A549 (cell line): ENCODE measurements around the gene TARDBP. TPM values are rescaled to one million over a fixed set of nuclear protein-coding genes. Genes with fewer than 3 reads are reported as not detected.

Experiments used
- ATAC-seq, 2 experiments: fragments of 200-7000 bp in 1 of 2; fragments of >200 bp in 1 of 2; cut with Nextera tagmentation in 1 of 2; cut with Tn5 transposase in 1 of 2; 3 replicates each; pipeline versions ENCODE4 v1.8.0 to v1.9.1; 2018 to 2020; ENCODE audit warnings: mild to moderate bottlenecking in 1 of 2, moderate library complexity in 1 of 2
- CTCF ChIA-PET: fragments of 300-600 bp; sonication (Branson Sonifier 250); formaldehyde crosslinking; extraction: SDS; loops from one replicate; lab custom pipeline; 2021; ENCODE audit warnings: antibody characterized with exemption, inconsistent platforms; lab: Yijun Ruan, JAX
- POLR2A ChIA-PET: fragments of 350-600 bp; formaldehyde crosslinking; extraction: SDS; loops from one replicate; lab custom pipeline; 2021; ENCODE audit warnings: antibody characterized with exemption, inconsistent platforms; lab: Yijun Ruan, JAX
- DNase-seq, 2 experiments: peaks; one replicate each; pipeline versions ENCODE4 v3.0.0 to v3.0.0-alpha.2; 2011 to 2016; ENCODE audit warnings: low read depth in 1 of 2, low spot score in 1 of 2
- FAIRE-seq: peaks from 2 replicates; lab custom pipeline; 2011; peaks lifted over from hg19 to GRCh38; lab: Jason Lieb, UNC
- H3K27ac ChIP-seq, 2 experiments: fragments of >200 bp; sonication (Bioruptor Twin); formaldehyde crosslinking; 3 replicates each; pipeline ENCODE4 v1.5.1; 2016 to 2017
- H3K4me1 ChIP-seq: fragments of >200 bp; sonication (Bioruptor Twin); formaldehyde crosslinking; 3 replicates; pipeline ENCODE4 v1.6.1; 2016
- H3K4me2 ChIP-seq: fragments of >200 bp; sonication (Bioruptor Twin); formaldehyde crosslinking; 3 replicates; pipeline ENCODE4 v1.6.1; 2016
- H3K4me3 ChIP-seq: fragments of >200 bp; sonication (Bioruptor Twin); formaldehyde crosslinking; 3 replicates; pipeline ENCODE4 v1.5.1; 2016
- H3K9me3 ChIP-seq: fragments of >200 bp; sonication (Bioruptor Twin); formaldehyde crosslinking; 3 replicates; pipeline ENCODE4 v1.6.1; 2016
- CEBPB ChIP-seq, 2 experiments: fragments of >200 bp in 1 of 2; sonication (Bioruptor Twin) in 1 of 2; formaldehyde crosslinking in 1 of 2; IDR thresholded peaks; 2 replicates each; pipeline ENCODE4 v1.6.1; 2012 to 2016
- CHD2 ChIP-seq: fragments of 150-350 bp; IDR thresholded peaks from 2 replicates; pipeline ENCODE4 v1.6.1; 2014; ENCODE audit warnings: low read length; ENCODE audit not compliant: partially characterized antibody
- FOSB ChIP-seq: fragments of 250-450 bp; sonication (Bioruptor Pico); IDR thresholded peaks from 2 replicates; pipeline ENCODE4 v1.5.0; 2020; ENCODE audit warnings: mild to moderate bottlenecking, moderate library complexity
- FOSL2 ChIP-seq, 2 experiments: fragments of 450-650 bp in 1 of 2; fragments of >200 bp in 1 of 2; sonication (Bioruptor Twin) in 1 of 2; formaldehyde crosslinking; IDR thresholded peaks; 2 replicates each; pipeline versions ENCODE4 v1.5.0 to v1.6.1; 2016 to 2020; ENCODE audit warnings: mild to moderate bottlenecking in 1 of 2, moderate library complexity in 1 of 2
- HDAC2 ChIP-seq: fragments of 200-600 bp; sonication (generic); IDR thresholded peaks from 2 replicates; pipeline ENCODE4 v1.6.1; 2016
- HEYL ChIP-seq: fragments of 250-450 bp; sonication (Bioruptor Pico); IDR thresholded peaks from 2 replicates; pipeline ENCODE4 v1.8.0; 2021; ENCODE audit warnings: mild to moderate bottlenecking, moderate library complexity
- HOXB5 ChIP-seq: fragments of 250-450 bp; sonication (Bioruptor Pico); IDR thresholded peaks from 2 replicates; pipeline ENCODE4 v1.5.0; 2020; ENCODE audit warnings: mild to moderate bottlenecking, moderate library complexity
- JUN ChIP-seq, 2 experiments: fragments of >200 bp; sonication (Bioruptor Twin); formaldehyde crosslinking; IDR thresholded peaks; 2 replicates in 1 of 2; 3 replicates in 1 of 2; pipeline ENCODE4 v1.6.1; 2016 to 2017
- JUNB ChIP-seq: fragments of >200 bp; sonication (Bioruptor Twin); formaldehyde crosslinking; IDR thresholded peaks from 2 replicates; pipeline ENCODE4 v1.6.1; 2016
- KDM5A ChIP-seq: fragments of 200-600 bp; sonication (generic); IDR thresholded peaks from 2 replicates; pipeline ENCODE4 v1.6.1; 2016; ENCODE audit warnings: antibody characterized with exemption, mild to moderate bottlenecking
- MAFK ChIP-seq: fragments of 450-650 bp; IDR thresholded peaks from 2 replicates; pipeline ENCODE4 v1.6.1; 2014; ENCODE audit not compliant: partially characterized antibody
- MAZ ChIP-seq: fragments of 150-350 bp; IDR thresholded peaks from 2 replicates; pipeline ENCODE4 v1.6.1; 2014; ENCODE audit warnings: antibody characterized with exemption, low read depth, low read length, borderline replicate concordance
- MYC ChIP-seq: IDR thresholded peaks from 2 replicates; pipeline ENCODE4 v1.6.1; 2012; ENCODE audit warnings: mild to moderate bottlenecking, inconsistent platforms, low read length, improper control_type of control experiment, borderline replicate concordance
- NPAS2 ChIP-seq: fragments of 250-450 bp; sonication (Bioruptor Pico); IDR thresholded peaks from 2 replicates; pipeline ENCODE4 v1.8.0; 2022; ENCODE audit warnings: mild to moderate bottlenecking, moderate library complexity, borderline replicate concordance
- POLR2A ChIP-seq: IDR thresholded peaks from 2 replicates; pipeline ENCODE4 v1.6.1; 2012; ENCODE audit warnings: mild to moderate bottlenecking, low read length
- RARB ChIP-seq: fragments of 250-450 bp; sonication (Bioruptor Pico); IDR thresholded peaks from 2 replicates; pipeline ENCODE4 v1.8.0; 2021; ENCODE audit warnings: mild to moderate bottlenecking, moderate library complexity
- RCOR1 ChIP-seq: fragments of 150-350 bp; IDR thresholded peaks from 2 replicates; pipeline ENCODE4 v1.6.1; 2014; ENCODE audit warnings: antibody characterized with exemption, low read length, low read depth
- RFX5 ChIP-seq: fragments of 450-650 bp; IDR thresholded peaks from 2 replicates; pipeline ENCODE4 v1.7.1; 2014; ENCODE audit warnings: antibody characterized with exemption, mild to moderate bottlenecking, moderate library complexity
- RNF2 ChIP-seq: fragments of 200-600 bp; sonication (generic); IDR thresholded peaks from 2 replicates; pipeline ENCODE4 v1.6.1; 2016; ENCODE audit warnings: low read depth, mild to moderate bottlenecking, antibody characterized with exemption, moderate library complexity, borderline replicate concordance
- SMC3 ChIP-seq: fragments of >200 bp; sonication (Bioruptor Twin); formaldehyde crosslinking; IDR thresholded peaks from 3 replicates; pipeline ENCODE4 v1.6.1; 2018; ENCODE audit warnings: inconsistent platforms
- TP53 ChIP-seq: fragments of 250-450 bp; sonication (Bioruptor Pico); IDR thresholded peaks from 2 replicates; pipeline ENCODE4 v1.5.0; 2021; ENCODE audit warnings: mild to moderate bottlenecking, moderate library complexity
- ZFP36 ChIP-seq: fragments of 450-650 bp; IDR thresholded peaks from 2 replicates; pipeline ENCODE4 v1.6.1; 2014; ENCODE audit warnings: borderline replicate concordance; ENCODE audit not compliant: partially characterized antibody
- WGBS: methylation state at CpG from one replicate; pipeline ENCODE4 v1.1.6; 2017; ENCODE audit errors: missing lambda C conversion rate; 5-methylcytosine and 5-hydroxymethylcytosine counted together
- polyA plus RNA-seq, 4 experiments: library from polyadenylated mRNA; depleted of rRNA in 3 of 4; stranded (reverse); fragments of >200 nt; fragmentation: RNase III in 1 of 4; extraction: RNeasy Plus Mini Kit Qiagen cat#74134 plus additional on column Dnase treatment in 1 of 4; gene quantifications; 2 replicates in 3 of 4; 3 replicates in 1 of 4; pipeline ENCODE4 v1.2.3, GENCODE V29; 2011 to 2017
- TF ChIP-seq, protein P1 (sequence below): fragments of 150-350 bp; IDR thresholded peaks from 2 replicates; pipeline ENCODE4 v1.6.1; 2014; ENCODE audit warnings: low read depth, mild to moderate bottlenecking, low read length
- TF ChIP-seq, protein P2 (sequence below): IDR thresholded peaks from 2 replicates; pipeline ENCODE4 v1.6.1; 2012
- TF ChIP-seq, protein P3 (sequence below): fragments of 250-450 bp; sonication (Bioruptor Pico); IDR thresholded peaks from 2 replicates; pipeline ENCODE4 v1.5.0; 2021; ENCODE audit warnings: mild to moderate bottlenecking, moderate library complexity, borderline replicate concordance
- TF ChIP-seq, protein P4 (sequence below): fragments of 250-450 bp; sonication (Bioruptor Pico); IDR thresholded peaks from 2 replicates; pipeline ENCODE4 v1.5.0; 2020; ENCODE audit warnings: low read depth, mild to moderate bottlenecking, moderate library complexity
- TF ChIP-seq, protein P5 (sequence below): IDR thresholded peaks from 2 replicates; pipeline ENCODE4 v1.6.1; 2012; ENCODE audit warnings: low read depth, borderline replicate concordance

TARDBP gene
- polyA plus RNA-seq, 2 of the 4 experiments (the other 2 are of a cell fraction): 264 to 299 TPM

DNA sequence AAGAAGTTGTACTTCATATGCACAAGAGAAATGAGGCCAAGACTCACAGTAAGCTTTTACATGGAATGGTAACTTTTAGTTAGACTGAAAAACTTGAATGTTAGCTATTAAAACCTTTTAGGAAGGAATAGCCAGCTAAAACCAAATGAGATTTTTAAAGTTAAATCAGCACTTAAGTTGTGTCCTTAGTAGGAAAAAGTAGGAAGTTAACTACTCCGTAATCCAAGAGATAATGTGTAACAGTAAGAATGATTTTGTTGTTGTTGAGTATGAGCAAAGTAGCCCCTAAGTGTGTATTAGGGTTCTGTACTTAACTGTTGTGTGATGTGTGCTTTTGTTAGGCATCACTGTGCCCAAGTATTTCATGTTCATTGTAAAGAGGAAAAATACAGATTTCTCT, 13.2 kb downstream of the TARDBP start:
- FAIRE-seq (no peak), ATAC-seq (no peak), DNase-seq (no peak)
- H3K4me2 ChIP-seq: no peak overlapping the region
- CTCF ChIA-PET: interaction anchor here (2.1 kb wide), 1 partner anchor 12 kb away, joined by 6 read pairs; no protein-coding TSS in a partner anchor
- TF ChIP-seq MAFK: no peak
- TF ChIP-seq MYC: no peak
- no peak for TF ChIP-seq HEYL
- TF ChIP-seq JUNB: no peak
- no peak for TF ChIP-seq HOXB5 (CRISPR knock-in tag)
- no peak for TF ChIP-seq HDAC2
- no peaks in the 10 kb centered on the region for H3K4me1 ChIP-seq
- H3K9me3 ChIP-seq: no peaks in the 10 kb centered on the region
- POLR2A ChIA-PET: no interaction called here
- 92% methylated on average over 1 of the region's 1 CpG for WGBS
- no peak overlapping the region for H3K27ac ChIP-seq
- H3K4me3 ChIP-seq: no peak overlapping the region

DNA sequence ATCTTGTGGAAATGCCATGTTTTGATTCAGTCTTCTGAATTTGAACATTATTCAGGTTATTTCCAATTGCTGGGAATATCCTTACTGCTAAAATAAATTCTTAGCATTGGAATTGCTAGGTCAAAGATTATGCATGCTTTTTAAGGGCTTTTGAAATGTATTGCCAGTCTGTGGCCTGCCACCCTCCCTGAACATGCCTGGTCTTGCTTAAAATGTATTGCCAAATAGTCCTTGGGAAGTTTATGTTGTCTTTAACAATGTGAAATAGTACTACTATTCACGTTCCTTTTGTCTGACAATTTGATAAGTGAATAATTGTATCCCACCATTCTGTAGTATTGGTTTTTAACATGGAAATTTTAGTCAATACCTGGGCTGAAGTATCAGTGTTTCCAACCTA, 13.6 kb downstream of the TARDBP start:
- ATAC-seq: no peak
- TF ChIP-seq, protein P1, sequence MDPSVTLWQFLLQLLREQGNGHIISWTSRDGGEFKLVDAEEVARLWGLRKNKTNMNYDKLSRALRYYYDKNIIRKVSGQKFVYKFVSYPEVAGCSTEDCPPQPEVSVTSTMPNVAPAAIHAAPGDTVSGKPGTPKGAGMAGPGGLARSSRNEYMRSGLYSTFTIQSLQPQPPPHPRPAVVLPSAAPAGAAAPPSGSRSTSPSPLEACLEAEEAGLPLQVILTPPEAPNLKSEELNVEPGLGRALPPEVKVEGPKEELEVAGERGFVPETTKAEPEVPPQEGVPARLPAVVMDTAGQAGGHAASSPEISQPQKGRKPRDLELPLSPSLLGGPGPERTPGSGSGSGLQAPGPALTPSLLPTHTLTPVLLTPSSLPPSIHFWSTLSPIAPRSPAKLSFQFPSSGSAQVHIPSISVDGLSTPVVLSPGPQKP: no peak
- TF ChIP-seq SMC3 (no peak), ZFP36 (no peak), RFX5 (no peak), NPAS2 (CRISPR knock-in tag) (no peak), JUN (IDR thresholded peaks at IDR 0.05) (no peak; a peak in 1 of 5 replicates), MAZ (no peak), RARB (no peak), TP53 (no peak), CEBPB (IDR thresholded peaks at IDR 0.05) (no peak), HEYL (no peak), FOSB (CRISPR knock-in tag) (no peak), CHD2 (no peak)
- TF ChIP-seq, protein P2, sequence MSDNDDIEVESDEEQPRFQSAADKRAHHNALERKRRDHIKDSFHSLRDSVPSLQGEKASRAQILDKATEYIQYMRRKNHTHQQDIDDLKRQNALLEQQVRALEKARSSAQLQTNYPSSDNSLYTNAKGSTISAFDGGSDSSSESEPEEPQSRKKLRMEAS: no peak
- TF ChIP-seq, protein P3, sequence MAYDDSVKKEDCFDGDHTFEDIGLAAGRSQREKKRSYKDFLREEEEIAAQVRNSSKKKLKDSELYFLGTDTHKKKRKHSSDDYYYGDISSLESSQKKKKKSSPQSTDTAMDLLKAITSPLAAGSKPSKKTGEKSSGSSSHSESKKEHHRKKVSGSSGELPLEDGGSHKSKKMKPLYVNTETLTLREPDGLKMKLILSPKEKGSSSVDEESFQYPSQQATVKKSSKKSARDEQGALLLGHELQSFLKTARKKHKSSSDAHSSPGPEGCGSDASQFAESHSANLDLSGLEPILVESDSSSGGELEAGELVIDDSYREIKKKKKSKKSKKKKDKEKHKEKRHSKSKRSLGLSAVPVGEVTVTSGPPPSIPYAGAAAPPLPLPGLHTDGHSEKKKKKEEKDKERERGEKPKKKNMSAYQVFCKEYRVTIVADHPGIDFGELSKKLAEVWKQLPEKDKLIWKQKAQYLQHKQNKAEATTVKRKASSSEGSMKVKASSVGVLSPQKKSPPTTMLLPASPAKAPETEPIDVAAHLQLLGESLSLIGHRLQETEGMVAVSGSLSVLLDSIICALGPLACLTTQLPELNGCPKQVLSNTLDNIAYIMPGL (CRISPR knock-in tag): no peak
- POLR2A ChIA-PET: no interaction called here
- no peak overlapping the region for H3K4me3 ChIP-seq
- no peak overlapping the region for H3K27ac ChIP-seq
- no peak for FAIRE-seq
- 100% methylated on average over 1 of the region's 1 CpG for WGBS
- H3K9me3 ChIP-seq: no peaks in the 10 kb centered on the region
- H3K4me1 ChIP-seq: no peaks in the 10 kb centered on the region
- CTCF ChIA-PET: interaction anchor here (2.1 kb wide), 1 partner anchor 11 kb away, joined by 6 read pairs; no protein-coding TSS in a partner anchor
- H3K4me2 ChIP-seq: no peak overlapping the region
- no peak for DNase-seq

DNA sequence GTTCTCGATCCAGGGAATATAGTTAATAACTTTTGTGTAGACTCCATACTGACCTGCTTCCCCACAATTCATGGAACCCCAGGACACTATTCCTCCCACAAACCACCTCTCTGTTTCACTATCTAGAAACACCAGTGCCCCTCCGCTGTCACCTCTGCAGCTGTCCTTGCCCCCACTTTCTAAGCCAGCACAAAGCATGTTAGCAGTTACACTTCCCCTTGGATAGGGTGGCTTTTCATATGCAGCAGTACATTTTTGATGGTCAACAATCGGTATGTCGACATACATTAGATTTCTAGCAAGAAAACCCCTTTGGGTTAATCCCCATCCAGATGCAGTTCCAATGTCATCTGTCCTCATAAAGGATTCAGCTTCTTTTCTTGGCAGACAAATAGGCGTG, 14.4 kb downstream of the TARDBP start:
- no peak for FAIRE-seq
- POLR2A ChIA-PET: no interaction called here
- TF ChIP-seq, protein P1: no peak
- TF ChIP-seq RNF2 (no peak), KDM5A (no peak), MAZ (no peak), FOSL2 (IDR thresholded peaks at IDR 0.05) (no peak), FOSL2 (CRISPR knock-in tag; IDR thresholded peaks at IDR 0.05) (no peak), RCOR1 (no peak), SMC3 (no peak), POLR2A (no peak)
- TF ChIP-seq, protein P4, sequence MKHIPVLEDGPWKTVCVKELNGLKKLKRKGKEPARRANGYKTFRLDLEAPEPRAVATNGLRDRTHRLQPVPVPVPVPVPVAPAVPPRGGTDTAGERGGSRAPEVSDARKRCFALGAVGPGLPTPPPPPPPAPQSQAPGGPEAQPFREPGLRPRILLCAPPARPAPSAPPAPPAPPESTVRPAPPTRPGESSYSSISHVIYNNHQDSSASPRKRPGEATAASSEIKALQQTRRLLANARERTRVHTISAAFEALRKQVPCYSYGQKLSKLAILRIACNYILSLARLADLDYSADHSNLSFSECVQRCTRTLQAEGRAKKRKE (CRISPR knock-in tag): no peak
- TF ChIP-seq, protein P5, sequence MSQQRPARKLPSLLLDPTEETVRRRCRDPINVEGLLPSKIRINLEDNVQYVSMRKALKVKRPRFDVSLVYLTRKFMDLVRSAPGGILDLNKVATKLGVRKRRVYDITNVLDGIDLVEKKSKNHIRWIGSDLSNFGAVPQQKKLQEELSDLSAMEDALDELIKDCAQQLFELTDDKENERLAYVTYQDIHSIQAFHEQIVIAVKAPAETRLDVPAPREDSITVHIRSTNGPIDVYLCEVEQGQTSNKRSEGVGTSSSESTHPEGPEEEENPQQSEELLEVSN: no peak
- TF ChIP-seq, protein P3 (CRISPR knock-in tag): no peak

More for the DNA sequence above, 14.4 kb downstream of the TARDBP start:
- CTCF ChIA-PET: interaction anchor here (1.7 kb wide), 1 partner anchor 11 kb away, joined by 12 read pairs; no protein-coding TSS in a partner anchor
- H3K4me2 ChIP-seq: no peak overlapping the region
- no peaks in the 10 kb centered on the region for H3K9me3 ChIP-seq
- DNase-seq (no peak), ATAC-seq (no peak)
- H3K4me1 ChIP-seq: no peaks in the 10 kb centered on the region
- H3K4me3 ChIP-seq: no peak overlapping the region
- 99% methylated on average over 5 of the region's 5 CpGs for WGBS
- no peak overlapping the region for H3K27ac ChIP-seq
